Parathyroid adenoma (tissue), 2 donors: ENCODE results near the gene RRP9.
"Not testable (repeated sequence)": the region's sequence is repeated elsewhere in the genome, so short reads cannot be mapped to it uniquely, and the experiment has no call there.

Experiments used
- H2AFZ ChIP-seq: fragments of 300-600 bp; sonication (generic); one replicate; pipeline ENCODE4 v1.7.0; 2017; ENCODE audit warnings: antibody characterized with exemption, mild to moderate bottlenecking
- H3K27ac ChIP-seq: fragments of 300-600 bp; sonication (generic); one replicate; pipeline ENCODE4 v1.7.0; 2017
- H3K27me3 ChIP-seq: fragments of 300-600 bp; sonication (generic); one replicate; pipeline ENCODE4 v1.7.0; 2017; ENCODE audit warnings: low read length; ENCODE audit not compliant: control insufficient read depth, insufficient read depth
- H3K36me3 ChIP-seq: fragments of 300-600 bp; sonication (generic); one replicate; pipeline ENCODE4 v1.7.0; 2017; ENCODE audit warnings: low read length; ENCODE audit not compliant: control insufficient read depth, insufficient read depth
- H3K4me1 ChIP-seq: fragments of 300-600 bp; sonication (generic); one replicate; pipeline ENCODE4 v1.7.0; 2017; ENCODE audit warnings: control low read depth
- H3K4me2 ChIP-seq: fragments of 300-600 bp; sonication (generic); one replicate; pipeline ENCODE4 v1.7.0; 2017; ENCODE audit warnings: low read length
- H3K4me3 ChIP-seq: fragments of 300-600 bp; sonication (generic); one replicate; pipeline ENCODE4 v1.7.0; 2017; ENCODE audit warnings: low read depth, low read length
- H3K79me2 ChIP-seq: fragments of 300-600 bp; sonication (generic); one replicate; pipeline ENCODE4 v1.7.0; 2017; ENCODE audit warnings: control low read depth
- H3K9ac ChIP-seq: fragments of 300-600 bp; sonication (generic); one replicate; pipeline ENCODE4 v1.7.0; 2017; ENCODE audit warnings: mild to moderate bottlenecking
- H3K9me3 ChIP-seq: fragments of 300-600 bp; sonication (generic); one replicate; pipeline ENCODE4 v1.7.0; 2017; ENCODE audit warnings: low read length; ENCODE audit not compliant: control insufficient read depth
- TF ChIP-seq, protein P1 (sequence below): fragments of 300-600 bp; sonication (generic); IDR thresholded peaks from one replicate; pipeline ENCODE4 v1.7.0; 2017; ENCODE audit warnings: antibody characterized with exemption, mild to moderate bottlenecking
- donor health status: primary hyperparathyroidism.

The RRP9 gene

DNA sequence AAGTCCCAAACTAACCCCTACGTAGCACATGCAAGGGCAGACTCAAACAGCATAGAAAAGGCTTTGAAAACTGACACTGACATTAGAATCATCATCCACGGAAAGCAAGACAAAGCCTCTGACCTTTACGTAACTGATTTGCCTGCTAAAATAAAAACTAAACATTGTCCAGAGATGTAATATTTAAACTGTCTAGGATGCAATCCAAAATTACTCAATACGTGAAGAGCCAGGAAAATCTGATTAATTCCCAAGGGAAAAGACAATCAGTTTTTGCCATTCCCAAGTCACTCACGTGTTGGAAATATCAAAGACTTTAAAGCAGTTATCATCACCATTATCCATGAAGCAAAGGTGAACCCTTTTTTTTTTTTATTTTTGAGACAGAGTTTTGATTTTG lies 25.3 kb downstream of the RRP9 start:
- Histone ChIP-seq H3K9ac (no peak overlapping the region), H3K27ac (no peak overlapping the region), H3K9me3 (no peaks in the 10 kb centered on the region), H3K4me1 (no peaks in the 10 kb centered on the region), H3K27me3 (no peaks in the 10 kb centered on the region), H3K4me3 (no peak overlapping the region), H3K4me2 (no peak overlapping the region), H3K79me2 (no peaks in the 10 kb centered on the region), H3K36me3 (no peaks in the 10 kb centered on the region), H2AFZ (no peak overlapping the region)
- TF ChIP-seq, protein P1, sequence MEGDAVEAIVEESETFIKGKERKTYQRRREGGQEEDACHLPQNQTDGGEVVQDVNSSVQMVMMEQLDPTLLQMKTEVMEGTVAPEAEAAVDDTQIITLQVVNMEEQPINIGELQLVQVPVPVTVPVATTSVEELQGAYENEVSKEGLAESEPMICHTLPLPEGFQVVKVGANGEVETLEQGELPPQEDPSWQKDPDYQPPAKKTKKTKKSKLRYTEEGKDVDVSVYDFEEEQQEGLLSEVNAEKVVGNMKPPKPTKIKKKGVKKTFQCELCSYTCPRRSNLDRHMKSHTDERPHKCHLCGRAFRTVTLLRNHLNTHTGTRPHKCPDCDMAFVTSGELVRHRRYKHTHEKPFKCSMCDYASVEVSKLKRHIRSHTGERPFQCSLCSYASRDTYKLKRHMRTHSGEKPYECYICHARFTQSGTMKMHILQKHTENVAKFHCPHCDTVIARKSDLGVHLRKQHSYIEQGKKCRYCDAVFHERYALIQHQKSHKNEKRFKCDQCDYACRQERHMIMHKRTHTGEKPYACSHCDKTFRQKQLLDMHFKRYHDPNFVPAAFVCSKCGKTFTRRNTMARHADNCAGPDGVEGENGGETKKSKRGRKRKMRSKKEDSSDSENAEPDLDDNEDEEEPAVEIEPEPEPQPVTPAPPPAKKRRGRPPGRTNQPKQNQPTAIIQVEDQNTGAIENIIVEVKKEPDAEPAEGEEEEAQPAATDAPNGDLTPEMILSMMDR: no peak

DNA sequence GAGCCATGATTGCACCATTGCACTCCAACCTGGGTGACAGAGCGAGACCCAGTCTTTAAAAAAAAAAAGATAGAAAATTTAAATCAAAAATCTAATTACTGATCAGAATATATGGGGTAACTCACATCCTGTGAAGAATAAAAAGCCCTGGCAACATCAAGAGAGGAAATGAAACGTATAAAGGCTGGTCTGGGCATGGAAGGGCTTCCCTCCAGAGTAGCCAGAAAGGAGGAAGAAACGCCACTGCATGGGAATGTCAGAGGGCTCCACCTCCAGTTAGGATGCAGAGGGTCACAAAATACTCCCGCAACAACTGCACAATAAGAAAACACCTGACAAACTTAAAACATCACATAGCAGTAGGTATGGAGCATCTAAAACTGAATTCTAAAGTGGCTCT lies 33.7 kb downstream of the RRP9 start:
- H3K9ac ChIP-seq: no peak overlapping the region
- no peaks in the 10 kb centered on the region for H3K4me1 ChIP-seq
- H3K79me2 ChIP-seq: no peaks in the 10 kb centered on the region
- H3K27me3 ChIP-seq: no peaks in the 10 kb centered on the region
- no peak overlapping the region for H3K4me3 ChIP-seq
- no peak overlapping the region for H2AFZ ChIP-seq
- H3K9me3 ChIP-seq: no peaks in the 10 kb centered on the region
- no peaks in the 10 kb centered on the region for H3K36me3 ChIP-seq
- no peak overlapping the region for H3K27ac ChIP-seq
- TF ChIP-seq, protein P1: no peak
- H3K4me2 ChIP-seq: no peak overlapping the region

DNA sequence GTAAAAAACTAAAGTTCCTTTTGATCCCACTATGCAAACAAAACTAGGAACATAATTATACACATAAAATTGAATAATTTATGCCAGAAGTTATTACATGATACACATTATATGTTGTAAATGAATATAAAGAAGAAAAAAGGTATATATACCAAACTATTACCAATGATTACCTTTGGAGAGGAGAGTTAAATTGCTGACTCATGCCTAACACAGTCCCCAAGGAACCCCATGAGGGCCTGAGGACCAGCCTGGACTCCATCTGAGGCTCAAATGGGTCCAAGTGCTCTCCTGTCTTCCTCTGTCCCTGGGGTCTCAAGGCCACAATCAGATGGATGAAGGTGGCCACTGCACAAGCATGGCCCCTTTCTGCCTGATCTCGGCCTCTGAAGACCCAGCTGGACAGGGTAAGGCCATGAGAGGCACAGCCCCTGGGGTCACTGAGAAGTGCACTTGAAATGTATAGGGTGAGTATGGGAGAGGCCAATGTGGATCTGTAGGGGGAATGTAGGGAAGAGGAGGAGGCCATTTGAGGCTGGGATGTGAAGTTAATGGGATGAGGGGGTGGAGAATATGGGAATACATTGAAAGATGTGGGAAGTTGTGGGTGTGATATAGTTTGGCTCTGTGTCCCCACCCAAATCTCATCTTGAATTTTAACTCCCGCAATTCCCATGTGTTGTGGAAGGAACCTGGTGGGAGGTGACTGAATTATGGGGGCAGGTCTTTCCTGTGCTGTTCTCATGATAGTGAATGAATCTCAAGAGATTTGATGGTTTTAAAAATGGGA lies 37.5 kb downstream of the RRP9 start:
- Histone ChIP-seq H3K79me2 (no peaks in the 10 kb centered on the region), H3K9ac (no peak overlapping the region), H3K36me3 (no peaks in the 10 kb centered on the region), H3K4me3 (no peak overlapping the region), H3K27ac (no peak overlapping the region), H3K4me2 (no peak overlapping the region), H2AFZ (no peak overlapping the region), H3K9me3 (no peaks in the 10 kb centered on the region), H3K4me1 (no peaks in the 10 kb centered on the region), H3K27me3 (no peaks in the 10 kb centered on the region)
- TF ChIP-seq, protein P1: no peak

DNA sequence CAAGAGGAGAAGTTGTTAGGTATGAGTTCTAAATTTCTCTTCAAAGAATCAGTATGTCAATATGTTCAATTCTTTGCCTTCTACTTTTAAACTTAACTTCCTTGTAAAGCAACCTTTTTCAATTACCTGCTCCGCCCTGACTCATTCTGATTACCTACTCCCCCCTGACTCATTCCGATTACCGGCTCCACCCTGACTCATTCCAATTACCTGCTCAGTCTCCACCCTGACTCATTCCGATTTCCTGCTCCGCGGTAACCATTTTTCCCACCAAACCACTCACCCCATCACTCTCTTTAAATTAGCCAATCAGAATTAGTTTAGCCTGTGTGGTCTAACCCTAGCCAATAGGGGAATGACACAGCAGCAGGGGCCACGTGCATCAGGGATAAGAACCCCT lies 39.3 kb downstream of the RRP9 start:
- H3K9me3 ChIP-seq, H3K4me2 ChIP-seq, H3K79me2 ChIP-seq, H3K36me3 ChIP-seq, H3K9ac ChIP-seq, H3K4me1 ChIP-seq, H3K27me3 ChIP-seq, H3K4me3 ChIP-seq, H3K27ac ChIP-seq, H2AFZ ChIP-seq: not testable (repeated sequence)

DNA sequence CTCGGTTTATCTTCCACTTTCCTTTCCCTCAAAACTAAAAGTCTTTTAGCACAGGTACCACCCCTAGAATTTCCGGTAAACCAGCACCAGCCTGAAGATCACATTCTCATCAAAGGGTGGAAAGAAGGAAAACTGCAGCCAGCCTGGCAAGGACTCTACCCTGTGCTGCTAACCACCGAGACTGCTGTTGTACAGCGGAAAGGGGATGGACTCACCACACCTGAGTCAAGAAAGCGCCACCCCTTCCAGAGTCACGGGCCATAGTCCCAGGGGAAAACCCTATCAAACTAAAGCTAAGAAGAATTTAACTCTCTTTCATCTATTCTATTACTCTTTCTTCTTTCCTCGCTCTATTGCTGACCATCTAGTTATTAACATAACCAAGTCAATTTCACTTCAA lies 41.7 kb downstream of the RRP9 start:
- not testable (repeated sequence) for H2AFZ ChIP-seq, H3K9ac ChIP-seq, H3K4me1 ChIP-seq, H3K27me3 ChIP-seq, H3K36me3 ChIP-seq, H3K4me2 ChIP-seq, H3K9me3 ChIP-seq, H3K79me2 ChIP-seq, H3K4me3 ChIP-seq, H3K27ac ChIP-seq

DNA sequence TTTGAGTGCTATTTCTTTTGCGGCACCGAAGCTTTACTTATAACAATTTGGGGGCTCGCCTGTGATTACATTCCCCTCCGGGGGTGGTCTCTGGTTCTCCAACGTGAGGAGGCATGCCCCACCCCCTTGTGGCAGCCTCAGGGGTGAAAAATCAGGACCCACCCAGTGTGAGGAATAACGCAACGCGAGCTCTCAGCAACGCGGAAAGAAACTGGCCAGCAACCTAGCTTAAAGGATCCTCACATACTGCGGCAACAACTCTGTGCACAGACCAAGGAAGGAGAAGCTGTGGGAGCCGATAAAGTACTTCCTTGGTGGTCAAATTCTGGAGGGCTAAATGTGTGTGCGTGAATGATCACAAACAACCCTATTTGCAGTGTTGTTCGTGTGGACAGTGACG lies 44.3 kb downstream of the RRP9 start:
- no peaks in the 10 kb centered on the region for H3K27me3 ChIP-seq
- no peak overlapping the region for H3K9ac ChIP-seq
- H2AFZ ChIP-seq: no peak overlapping the region
- H3K36me3 ChIP-seq: no peaks in the 10 kb centered on the region
- H3K4me2 ChIP-seq: no peak overlapping the region
- no peaks in the 10 kb centered on the region for H3K79me2 ChIP-seq
- H3K27ac ChIP-seq: no peak overlapping the region
- TF ChIP-seq, protein P1: no peak
- H3K4me3 ChIP-seq: no peak overlapping the region
- H3K4me1 ChIP-seq: no peaks in the 10 kb centered on the region
- H3K9me3 ChIP-seq: no peaks in the 10 kb centered on the region
